Gastrocnemius medialis (tissue), 4 donors: ENCODE measurements around the gene LCE5A.

Experiments used
- CTCF ChIP-seq, 5 experiments: fragments of 450-650 bp in 3 of 5; fragments of 200-600 bp in 2 of 5; sonication (generic) in 2 of 5; IDR thresholded peaks in 4 of 5; conservative IDR thresholded peaks in 1 of 5; 1 replicate in 4 of 5; 2 replicates in 1 of 5; pipeline ENCODE4 v1.5.1; 2016 to 2019; ENCODE audit warnings: antibody characterized with exemption in 5 of 5, mild to moderate bottlenecking in 3 of 5, moderate library complexity in 3 of 5
- POLR2A ChIP-seq, 2 donors: fragments of 450-650 bp; IDR thresholded peaks; one replicate each; pipeline ENCODE4 v1.6.1; 2017; ENCODE audit warnings: antibody characterized with exemption in 2 of 2, mild to moderate bottlenecking in 2 of 2, moderate library complexity in 2 of 2

GRCh38 chr1:152535774-152536173 is 25.2 kb downstream of the LCE5A start:
- no peak for TF ChIP-seq POLR2A (IDR thresholded peaks at IDR 0.05)
- TF ChIP-seq CTCF (IDR thresholded peaks at IDR 0.05 in 4 of 5, conservative IDR thresholded peaks at IDR 0.05 in 1 of 5): no peak
